HepG2 (cell line): Measurements from ENCODE around the gene TPRG1. TPM values are rescaled to one million over a fixed set of nuclear protein-coding genes. Genes with fewer than 3 reads are reported as not detected.

ENCODE experiments used
- ATAC-seq: fragments of 200-7000 bp; cut with Tn5 transposase; 3 replicates; pipeline ENCODE4 v1.9.1; 2020; ENCODE audit warnings: mild to moderate bottlenecking, moderate library complexity
- BruUV-seq: library from RNA; stranded (reverse); fragments of 400-500 nt; replicated peaks from 2 replicates; lab custom pipeline; 2021; lab: Mats Ljungman, UMichigan
- CTCF ChIA-PET: fragments of 300-600 bp; formaldehyde crosslinking; extraction: SDS; loops from one replicate; lab custom pipeline; 2021; ENCODE audit warnings: low total read pairs, inconsistent platforms, low intra/inter-chr PET ratio; lab: Yijun Ruan, JAX
- POLR2A ChIA-PET: fragments of 350-600 bp; sonication (Branson Sonifier 250); formaldehyde crosslinking; loops from one replicate; lab custom pipeline; 2020; ENCODE audit warnings: antibody characterized with exemption, inconsistent platforms; lab: Yijun Ruan, JAX
- DNase-seq: peaks from one replicate; pipeline ENCODE4 v3.0.0-alpha.2; 2015; ENCODE audit warnings: low spot score
- FAIRE-seq: peaks from 3 replicates; lab custom pipeline; 2011; peaks lifted over from hg19 to GRCh38; lab: Jason Lieb, UNC
- H2AFZ ChIP-seq: one replicate; pipeline ENCODE4 v1.6.1; 2011; ENCODE audit warnings: low read length, inconsistent platforms
- H3K27ac ChIP-seq: fragments of 300-600 bp; 3 replicates; pipeline ENCODE4 v1.8.0; 2011; ENCODE audit warnings: mixed run types, mild to moderate bottlenecking, mixed read lengths, low read length, inconsistent platforms; ENCODE audit not compliant: insufficient read depth; ENCODE audit errors: extremely low read length
- H3K27me3 ChIP-seq, 2 experiments: fragments of 200-600 bp in 1 of 2; 2 replicates in 1 of 2; 3 replicates in 1 of 2; pipeline versions ENCODE4 v1.6.0 to v1.8.0; 2011; ENCODE audit warnings: low read length in 2 of 2, mild to moderate bottlenecking in 2 of 2, moderate library complexity in 2 of 2, inconsistent platforms in 1 of 2; ENCODE audit not compliant: insufficient read depth in 2 of 2, control insufficient read depth in 1 of 2
- H3K36me3 ChIP-seq, 2 experiments: fragments of 200-600 bp in 1 of 2; replicated peaks in 1 of 2; 2 replicates in 1 of 2; 3 replicates in 1 of 2; pipeline versions ENCODE4 v1.5.1 to v1.8.0; 2011; ENCODE audit warnings: low read length in 2 of 2, inconsistent platforms in 1 of 2; ENCODE audit not compliant: insufficient read depth in 2 of 2, control insufficient read depth in 1 of 2
- H3K4me1 ChIP-seq: 2 replicates; pipeline ENCODE4 v1.5.1; 2012; ENCODE audit warnings: low read length, inconsistent platforms; ENCODE audit not compliant: insufficient read depth
- H3K4me2 ChIP-seq: 2 replicates; pipeline ENCODE4 v1.6.0; 2011; ENCODE audit warnings: low read depth, low read length, inconsistent platforms
- H3K4me3 ChIP-seq, 3 experiments: fragments of 200-600 bp in 1 of 3; sonication (generic), shearing (Covaris generic) in 1 of 3; replicated peaks in 1 of 3; 2 replicates each; pipeline ENCODE4 v1.5.1; 2011 to 2016; ENCODE audit warnings: low read length in 3 of 3, inconsistent platforms in 2 of 3, low read depth in 2 of 3, mild to moderate bottlenecking in 2 of 3, control low read depth in 1 of 3, mixed read lengths in 1 of 3; ENCODE audit not compliant: insufficient read depth in 1 of 3
- H3K79me2 ChIP-seq: one replicate; pipeline ENCODE4 v1.6.1; 2011; ENCODE audit warnings: low read length, inconsistent platforms; ENCODE audit not compliant: insufficient read depth
- H3K9ac ChIP-seq: 2 replicates; pipeline ENCODE4 v1.6.0; 2011; ENCODE audit warnings: mild to moderate bottlenecking, low read depth, low read length, inconsistent platforms; ENCODE audit not compliant: insufficient read depth
- H3K9me3 ChIP-seq: 2 replicates; pipeline ENCODE4 v1.5.1; 2012; ENCODE audit warnings: mild to moderate bottlenecking, low read length
- H4K20me1 ChIP-seq: 2 replicates; pipeline ENCODE4 v1.6.0; 2011; ENCODE audit warnings: inconsistent platforms, mild to moderate bottlenecking, low read length, moderate library complexity; ENCODE audit not compliant: insufficient read depth
- BRCA1 ChIP-seq: sonication (generic); formaldehyde crosslinking; IDR thresholded peaks from 2 replicates; pipeline ENCODE4 v1.4.0; 2020; ENCODE audit warnings: missing genetic modification reagents
- KDM4B ChIP-seq: sonication (generic); formaldehyde crosslinking; IDR thresholded peaks from 2 replicates; pipeline ENCODE4 v1.4.0; 2020; ENCODE audit warnings: missing genetic modification reagents
- RBAK ChIP-seq: sonication (generic); formaldehyde crosslinking; IDR thresholded peaks from 2 replicates; pipeline ENCODE4 v1.5.1; 2020; ENCODE audit warnings: mild to moderate bottlenecking, missing genetic modification reagents
- RFX1 ChIP-seq: fragments of 450-650 bp; IDR thresholded peaks from 2 replicates; pipeline ENCODE4 v1.6.1; 2017
- SAP130 ChIP-seq: IDR thresholded peaks from 2 replicates; pipeline ENCODE4 v1.6.1; 2016; ENCODE audit warnings: low read depth
- TRIM24 ChIP-seq: sonication (generic); formaldehyde crosslinking; IDR thresholded peaks from 2 replicates; pipeline ENCODE4 v1.8.0; 2022; ENCODE audit warnings: mild to moderate bottlenecking, missing genetic modification reagents
- ZBTB20 ChIP-seq: sonication (generic); formaldehyde crosslinking; IDR thresholded peaks from 2 replicates; pipeline ENCODE4 v1.8.1; 2023; ENCODE audit warnings: missing genetic modification reagents, low read depth, mild to moderate bottlenecking, borderline replicate concordance
- ZFP41 ChIP-seq: sonication (generic); formaldehyde crosslinking; IDR thresholded peaks from 2 replicates; pipeline ENCODE4 v1.4.0; 2020; ENCODE audit warnings: mild to moderate bottlenecking, missing genetic modification reagents, borderline replicate concordance
- ZNF121 ChIP-seq: sonication (generic); formaldehyde crosslinking; IDR thresholded peaks from 2 replicates; pipeline ENCODE4 v1.5.0; 2020; ENCODE audit warnings: mild to moderate bottlenecking, missing genetic modification reagents
- WGBS: methylation state at CpG from one replicate; pipeline ENCODE4 v1.1.6; 2017; ENCODE audit warnings: low lambda C conversion rate; 5-methylcytosine and 5-hydroxymethylcytosine counted together
- in situ Hi-C: cut with HindIII; loops from 2 replicates; pipeline ENCODE4 v1.10.0; 2017; ENCODE audit warnings: low pct_unique_long_range_greater_than_20kb; ENCODE audit not compliant: extremely low pct_ligation_motif_present
- intact Hi-C: fragments of 100-400 bp; cut with micrococcal nuclease; formaldehyde crosslinking; loops from one replicate; pipeline ENCODE4 v1.10.0; 2022; ENCODE audit not compliant: unreplicated experiment
- polyA plus RNA-seq, 8 experiments: library from polyadenylated mRNA; depleted of rRNA in 3 of 8; stranded (reverse) in 7 of 8; unstranded in 1 of 8; fragments of >200 nt; fragmentation: Illumina TruSeq in 4 of 8; extraction: Trizol in 4 of 8; gene quantifications; 2 replicates each; pipeline versions ENCODE4 v1.2.1 to v1.2.3, GENCODE V29; 2011 to 2016; ENCODE audit warnings: low read depth in 4 of 8, missing spikeins in 1 of 8, mixed read lengths in 1 of 8; ENCODE audit not compliant: insufficient read depth in 1 of 8
- total RNA-seq, 5 experiments: library from RNA; depleted of rRNA; stranded (reverse); fragments of >200 nt; fragmentation: Illumina TruSeq; extraction: Trizol; gene quantifications; 2 replicates each; pipeline ENCODE4 v1.2.3, GENCODE V29; 2016; ENCODE audit warnings: low read depth in 1 of 5
- TF ChIP-seq, protein P1 (sequence below): IDR thresholded peaks from 2 replicates; pipeline ENCODE4 v1.6.1; 2016; ENCODE audit warnings: missing compliant biosample characterization, missing genetic modification reagents, borderline replicate concordance

Gene TPRG1
- total and polyA plus RNA-seq, 2 of the 13 experiments (the other 11 are each of a cell fraction or from before 2014, with no cell fraction given) = 0.17 TPM; not detected in 1

DNA sequence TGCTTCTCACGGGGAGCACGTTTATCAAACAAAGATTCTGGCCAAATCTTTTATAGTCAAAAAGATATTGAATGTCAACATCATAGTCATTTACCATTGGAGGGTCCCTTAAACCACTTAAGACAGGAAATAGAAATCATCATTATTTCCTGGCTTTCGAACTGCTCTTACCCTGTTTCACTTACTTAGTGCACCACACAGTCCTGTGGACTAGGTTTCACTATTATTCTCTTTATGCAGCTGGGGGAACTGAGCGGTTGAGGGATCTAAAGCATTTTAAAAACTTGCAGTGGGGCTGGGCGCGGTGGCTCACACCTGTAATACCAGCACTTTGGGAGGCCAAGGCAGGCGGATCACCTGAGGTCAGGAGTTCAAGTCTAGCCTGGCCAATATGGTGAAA lies 13.7 kb upstream of the TPRG1 start:
- 61% methylated on average over 7 of the region's 7 CpGs for WGBS
- no peak for TF ChIP-seq RBAK (CRISPR knock-in tag)
- TF ChIP-seq SAP130 (CRISPR knock-in tag) = no peak
- TF ChIP-seq, protein P1, sequence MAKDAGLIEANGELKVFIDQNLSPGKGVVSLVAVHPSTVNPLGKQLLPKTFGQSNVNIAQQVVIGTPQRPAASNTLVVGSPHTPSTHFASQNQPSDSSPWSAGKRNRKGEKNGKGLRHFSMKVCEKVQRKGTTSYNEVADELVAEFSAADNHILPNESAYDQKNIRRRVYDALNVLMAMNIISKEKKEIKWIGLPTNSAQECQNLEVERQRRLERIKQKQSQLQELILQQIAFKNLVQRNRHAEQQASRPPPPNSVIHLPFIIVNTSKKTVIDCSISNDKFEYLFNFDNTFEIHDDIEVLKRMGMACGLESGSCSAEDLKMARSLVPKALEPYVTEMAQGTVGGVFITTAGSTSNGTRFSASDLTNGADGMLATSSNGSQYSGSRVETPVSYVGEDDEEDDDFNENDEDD (CRISPR knock-in tag) = no peak
- TF ChIP-seq KDM4B = no peak
- TF ChIP-seq RFX1 = no peak
- no peak for TF ChIP-seq ZFP41
- TF ChIP-seq TRIM24 (CRISPR knock-in tag) = no peak
- no peak for TF ChIP-seq ZNF121 (CRISPR knock-in tag)
- TF ChIP-seq BRCA1 (CRISPR knock-in tag) = no peak
- TF ChIP-seq ZBTB20 = no peak

More for the DNA sequence above, 13.7 kb upstream of the TPRG1 start:
- BruUV-seq = no TSS peak
- FAIRE-seq = no peak
- POLR2A ChIA-PET = no interaction called here
- no peak overlapping the region for H3K27ac ChIP-seq
- intact Hi-C loops (no loop called here), in situ Hi-C loops (no loop called here)
- H3K79me2 ChIP-seq = no peaks in the 10 kb centered on the region
- H3K4me3 ChIP-seq = no peak overlapping the region
- DNase-seq = no peak
- ATAC-seq = no peak
- peaks cover 0 to 10% of the 10 kb centered on the region in 2 experiments; a peak in 2 of 5 replicates for H3K27me3 ChIP-seq
- CTCF ChIA-PET = no interaction called here
- no peaks in the 10 kb centered on the region for H4K20me1 ChIP-seq
- no peak overlapping the region for H3K9ac ChIP-seq
- no peaks in the 10 kb centered on the region for H3K36me3 ChIP-seq
- H3K4me2 ChIP-seq = no peak overlapping the region
- H3K4me1 ChIP-seq = no peaks in the 10 kb centered on the region
- no peak overlapping the region for H2AFZ ChIP-seq
- no peaks in the 10 kb centered on the region for H3K9me3 ChIP-seq
